ES-I3 (cell line): ENCODE results near the gene GCAT.
A peak's percentile ranks its signal among the peaks of the same experiment; 100 is the strongest.
"Not testable (repeated sequence)": the region's sequence is repeated elsewhere in the genome, so short reads cannot be mapped to it uniquely, and the experiment has no call there.

Experiments
- H3K36me3 ChIP-seq: 2 replicates; pipeline ENCODE4 v1.6.1; 2013; ENCODE audit warnings: mild to moderate bottlenecking, low read length, control low read depth, moderate library complexity; ENCODE audit not compliant: insufficient read depth
- H3K4me1 ChIP-seq: 2 replicates; pipeline ENCODE4 v1.6.1; 2013; ENCODE audit warnings: mild to moderate bottlenecking, control low read depth, low read length; ENCODE audit not compliant: insufficient read depth
- H3K9ac ChIP-seq: 2 replicates; pipeline ENCODE4 v1.6.1; 2013; ENCODE audit warnings: low read depth, mild to moderate bottlenecking, low read length, moderate library complexity
- H3K9me3 ChIP-seq: 2 replicates; pipeline ENCODE4 v1.6.1; 2013; ENCODE audit warnings: mild to moderate bottlenecking, low read length, moderate library complexity; ENCODE audit not compliant: control insufficient read depth, insufficient read depth

Gene GCAT

DNA sequence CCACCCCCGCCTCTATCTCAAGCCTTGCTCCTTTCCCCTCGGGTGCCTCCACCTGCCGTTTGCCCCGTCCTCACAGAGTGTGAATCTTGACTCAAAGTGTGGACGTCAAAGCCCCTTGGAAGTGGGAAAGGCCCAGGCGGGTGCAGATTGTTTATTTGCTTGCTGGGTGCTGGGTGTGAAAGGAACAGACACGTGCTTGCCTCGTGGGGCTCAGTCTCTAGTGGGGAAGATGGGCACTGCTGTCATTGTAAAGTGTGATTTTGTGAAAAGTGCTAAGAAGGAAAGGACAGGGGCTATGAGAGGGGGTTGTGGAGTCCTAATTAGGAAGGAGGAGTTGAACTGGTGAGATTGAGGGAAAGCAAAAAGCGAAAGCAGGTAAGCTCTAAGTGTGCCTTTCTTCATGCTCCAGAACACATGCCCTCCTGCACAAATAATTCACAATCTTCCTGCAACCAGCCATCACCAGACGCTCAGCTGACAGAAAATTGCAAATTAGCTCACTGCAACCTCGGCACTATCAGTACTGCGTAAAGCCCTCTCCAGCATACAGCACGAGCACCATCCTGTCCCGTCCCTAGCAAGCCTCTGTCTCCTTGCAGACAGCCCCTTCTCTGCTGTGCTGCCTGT is 9.7 kb upstream of the GCAT start:
- Histone ChIP-seq H3K4me1 (no peaks in the 10 kb centered on the region), H3K9ac (no peak overlapping the region), H3K9me3 (no peaks in the 10 kb centered on the region), H3K36me3 (no peaks in the 10 kb centered on the region)

DNA sequence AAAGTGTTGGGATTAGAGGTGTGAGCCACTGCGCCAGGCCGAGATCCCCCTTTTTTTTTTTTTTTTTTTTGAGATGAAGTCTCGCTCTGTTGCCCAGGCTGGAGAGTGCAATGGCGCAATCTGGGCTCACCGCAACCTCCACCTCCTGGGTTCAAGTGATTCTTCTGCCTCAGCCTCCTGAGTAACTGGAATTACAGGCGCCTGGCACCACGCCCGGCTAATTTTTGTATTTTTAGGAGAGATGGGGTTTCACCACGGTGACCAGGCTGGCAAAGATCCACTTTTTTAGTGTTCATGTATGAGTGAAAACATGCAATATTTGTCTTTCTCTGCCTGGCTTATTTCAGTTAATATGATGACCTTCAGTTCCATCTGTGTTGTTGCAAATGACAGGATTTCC is 7.8 kb upstream of the GCAT start:
- H3K36me3 ChIP-seq, H3K9ac ChIP-seq, H3K4me1 ChIP-seq: not testable (repeated sequence)

DNA sequence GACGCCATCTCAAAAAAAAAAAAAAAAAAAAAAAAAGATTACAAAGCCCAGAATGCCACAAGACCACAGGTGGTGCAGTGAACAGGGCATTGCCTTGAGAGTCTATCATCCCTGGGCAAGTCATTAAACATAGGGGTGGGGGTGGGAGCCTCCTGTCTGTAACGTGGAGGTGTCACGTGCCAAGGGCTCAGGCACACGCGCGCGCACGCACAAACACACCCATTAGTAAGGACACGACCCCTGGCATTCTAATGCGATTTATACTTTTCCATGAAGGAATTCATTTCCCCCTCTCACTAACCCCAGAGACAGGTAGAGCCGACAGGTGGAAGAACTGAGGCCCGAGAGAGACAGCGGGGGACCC is 5.8 kb upstream of the GCAT start:
- H3K4me1 ChIP-seq, result no peaks in the 10 kb centered on the region
- H3K9ac ChIP-seq, result peak overlapping the region; percentile 85; the same call in 1 of the 2 replicates
- H3K9me3 ChIP-seq, result no peaks in the 10 kb centered on the region
- no peaks in the 10 kb centered on the region for H3K36me3 ChIP-seq

More for the DNA sequence above, 7.8 kb upstream of the GCAT start:
- H3K9me3 ChIP-seq, result not testable (repeated sequence)

GRCh38 chr22:37802310-37803194 is 5.2 kb upstream of the GCAT start:
- Histone ChIP-seq H3K36me3 (no peaks in the 10 kb centered on the region), H3K4me1 (no peaks in the 10 kb centered on the region), H3K9ac (peak overlapping the region; percentile 85; the same call in 1 of the 2 replicates), H3K9me3 (no peaks in the 10 kb centered on the region)

DNA sequence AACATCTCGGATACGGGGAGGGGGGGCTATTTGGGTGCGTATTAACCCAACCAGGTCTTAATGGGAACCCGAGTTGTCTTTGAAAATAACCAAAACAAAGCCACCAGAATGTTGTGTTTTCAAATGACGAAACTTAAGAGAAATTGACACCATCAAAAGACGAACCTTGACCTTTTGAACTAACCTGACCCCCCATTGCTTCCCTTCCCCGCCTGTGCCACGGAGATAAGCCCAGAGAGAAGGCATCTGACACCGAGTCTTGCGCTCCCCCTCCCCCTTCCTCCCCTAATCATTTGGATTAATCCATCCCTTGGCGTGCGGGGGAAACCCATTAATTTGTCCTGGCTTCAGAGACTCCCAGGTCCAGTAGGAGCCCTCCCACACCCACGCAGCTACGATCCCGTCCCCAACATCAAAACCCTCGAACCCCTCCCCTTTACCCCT is 4.5 kb upstream of the GCAT start:
- Histone ChIP-seq H3K9ac (peak overlapping the region; percentile 85), H3K9me3 (no peaks in the 10 kb centered on the region), H3K4me1 (no peaks in the 10 kb centered on the region), H3K36me3 (no peaks in the 10 kb centered on the region)

DNA sequence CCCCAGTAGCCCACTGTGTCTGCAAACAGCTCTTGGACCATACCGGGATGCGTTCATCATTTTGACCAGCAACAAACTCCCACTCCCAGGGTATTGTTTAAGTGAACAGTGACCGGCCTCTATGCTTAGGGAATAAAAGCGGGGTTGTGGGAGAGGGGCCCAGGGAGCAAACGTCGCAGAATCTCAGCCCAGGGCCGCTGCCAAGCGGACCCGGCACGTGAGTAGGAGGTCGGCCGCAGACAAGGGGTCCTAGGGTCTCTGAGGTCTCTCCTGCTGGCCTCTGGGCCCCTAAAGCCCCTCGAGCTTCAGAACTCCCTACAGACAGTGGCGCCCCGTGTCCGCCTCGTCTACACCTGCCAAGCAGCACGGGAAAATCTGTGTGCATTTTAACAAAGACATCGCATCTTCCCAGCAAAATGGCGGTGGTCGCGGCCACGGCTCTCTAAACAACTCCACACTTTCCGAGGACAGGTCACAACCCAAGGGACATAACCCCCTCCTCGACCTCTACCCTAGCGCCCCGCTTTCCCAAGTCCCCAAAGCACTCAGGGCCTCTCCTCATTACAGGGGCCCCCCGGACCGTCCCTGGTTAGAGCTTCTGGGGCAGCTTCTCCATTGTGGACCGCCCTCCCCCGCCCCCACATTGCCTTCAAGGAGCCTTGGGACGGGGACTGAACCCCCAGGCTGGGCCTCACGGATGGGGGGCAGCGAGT is 3.9 kb upstream of the GCAT start:
- Histone ChIP-seq H3K9ac (peak overlapping the region; percentile 85), H3K9me3 (no peaks in the 10 kb centered on the region), H3K4me1 (no peaks in the 10 kb centered on the region), H3K36me3 (no peaks in the 10 kb centered on the region)

- Histone ChIP-seq H3K9me3 (no peaks in the 10 kb centered on the region), H3K36me3 (no peaks in the 10 kb centered on the region), H3K9ac (peak overlapping the region; percentile 85), H3K4me1 (no peaks in the 10 kb centered on the region)
Observed at GRCh38 chr22:37804352-37804880, 3.3 kb upstream of the GCAT start.

DNA sequence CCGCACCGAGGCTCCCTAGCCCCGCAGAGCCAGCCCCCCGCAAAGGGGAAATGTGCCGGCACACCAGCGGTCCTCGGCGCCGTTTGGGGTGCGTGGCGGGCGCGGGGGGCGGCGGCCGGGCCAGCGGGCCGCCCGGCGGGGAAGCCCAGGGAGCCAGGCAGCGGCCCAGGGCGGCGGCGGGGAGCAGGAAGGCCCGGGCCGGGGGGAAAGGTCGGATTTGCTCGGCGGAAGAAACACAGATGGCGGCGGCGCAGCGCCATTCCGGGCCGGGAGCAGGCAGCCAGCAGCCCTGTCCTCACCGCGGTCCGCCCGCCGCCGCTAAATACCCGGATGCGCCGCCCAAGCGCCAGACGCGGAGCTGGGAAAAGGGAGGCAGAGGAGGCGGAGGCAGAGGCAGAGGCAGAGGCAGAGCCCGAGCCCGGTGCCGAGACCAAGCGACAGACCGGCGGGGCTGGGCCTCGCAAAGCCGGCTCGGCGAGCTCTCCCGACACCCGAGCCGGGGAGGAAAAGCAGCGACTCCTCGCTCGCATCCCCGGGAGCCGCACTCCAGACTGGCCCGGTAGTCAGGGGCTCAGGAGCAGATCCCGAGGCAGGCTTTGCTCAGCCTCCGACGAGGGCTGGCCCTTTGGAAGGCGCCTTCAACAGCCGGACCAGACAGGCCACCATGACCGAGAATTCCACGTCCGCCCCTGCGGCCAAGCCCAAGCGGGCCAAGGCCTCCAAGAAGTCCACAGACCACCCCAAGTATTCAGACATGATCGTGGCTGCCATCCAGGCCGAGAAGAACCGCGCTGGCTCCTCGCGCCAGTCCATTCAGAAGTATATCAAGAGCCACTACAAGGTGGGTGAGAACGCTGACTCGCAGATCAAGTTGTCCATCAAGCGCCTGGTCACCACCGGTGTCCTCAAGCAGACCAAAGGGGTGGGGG is 2.6 kb upstream of the GCAT start:
- Histone ChIP-seq H3K9ac (peak overlapping the region; percentile 85), H3K9me3 (no peaks in the 10 kb centered on the region), H3K4me1 (no peaks in the 10 kb centered on the region), H3K36me3 (no peaks in the 10 kb centered on the region)

DNA sequence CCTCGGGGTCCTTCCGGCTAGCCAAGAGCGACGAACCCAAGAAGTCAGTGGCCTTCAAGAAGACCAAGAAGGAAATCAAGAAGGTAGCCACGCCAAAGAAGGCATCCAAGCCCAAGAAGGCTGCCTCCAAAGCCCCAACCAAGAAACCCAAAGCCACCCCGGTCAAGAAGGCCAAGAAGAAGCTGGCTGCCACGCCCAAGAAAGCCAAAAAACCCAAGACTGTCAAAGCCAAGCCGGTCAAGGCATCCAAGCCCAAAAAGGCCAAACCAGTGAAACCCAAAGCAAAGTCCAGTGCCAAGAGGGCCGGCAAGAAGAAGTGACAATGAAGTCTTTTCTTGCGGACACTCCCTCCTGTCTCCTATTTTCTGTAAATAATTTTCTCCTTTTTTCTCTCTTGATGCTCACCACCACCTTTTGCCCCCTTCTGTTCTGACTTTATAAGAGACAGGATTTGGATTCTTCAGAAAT is 1.9 kb upstream of the GCAT start:
- Histone ChIP-seq H3K9ac (peak overlapping the region; percentile 85), H3K9me3 (no peaks in the 10 kb centered on the region), H3K4me1 (no peaks in the 10 kb centered on the region), H3K36me3 (no peaks in the 10 kb centered on the region)

DNA sequence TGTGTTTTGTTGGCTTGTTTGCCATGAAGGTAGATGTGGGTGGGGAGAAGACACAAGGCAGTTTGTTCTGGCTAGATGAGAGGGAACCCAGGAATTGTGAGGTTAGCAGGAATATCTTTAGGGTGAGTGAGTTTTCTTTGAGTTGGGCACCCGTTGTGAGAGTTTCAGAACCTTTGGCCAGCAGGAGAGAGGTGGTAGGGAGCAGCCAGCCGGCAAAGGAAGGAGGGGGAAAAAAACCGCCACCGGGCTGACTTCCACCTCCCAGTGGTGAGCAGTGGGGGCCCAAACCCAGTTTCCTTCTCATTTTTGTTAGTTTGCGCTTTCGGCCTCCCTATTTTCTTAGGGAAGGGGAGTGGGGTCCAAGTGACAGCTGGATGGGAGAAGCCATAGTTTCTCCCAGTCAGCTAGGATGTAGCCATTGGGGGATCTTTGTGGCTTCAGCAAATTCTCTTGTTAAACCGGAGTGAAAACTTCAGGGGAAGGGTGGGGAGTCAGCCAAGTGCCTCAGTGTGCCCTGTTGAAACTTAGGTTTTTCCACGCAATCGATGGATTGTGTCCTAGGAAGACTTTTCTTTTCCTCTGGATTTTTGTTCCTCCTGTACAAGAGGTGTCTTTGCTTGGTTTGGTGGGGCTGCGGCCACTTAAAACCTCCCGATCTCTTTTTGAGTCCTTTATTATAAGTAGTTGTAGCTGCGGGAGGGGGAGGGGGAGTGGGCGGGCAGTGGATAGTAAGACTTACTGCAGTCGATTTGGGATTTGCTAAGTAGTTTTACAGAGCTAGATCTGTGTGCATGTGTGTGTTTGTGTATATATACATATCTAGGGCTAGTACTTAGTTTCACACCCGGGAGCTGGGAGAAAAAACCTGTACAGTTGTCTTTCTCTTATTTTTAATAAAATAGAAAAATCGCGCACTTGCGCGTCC is 1.1 kb upstream of the GCAT start:
- H3K36me3 ChIP-seq, result no peaks in the 10 kb centered on the region
- peak overlapping the region; percentile 85 for H3K9ac ChIP-seq
- no peaks in the 10 kb centered on the region for H3K9me3 ChIP-seq
- no peaks in the 10 kb centered on the region for H3K4me1 ChIP-seq

DNA sequence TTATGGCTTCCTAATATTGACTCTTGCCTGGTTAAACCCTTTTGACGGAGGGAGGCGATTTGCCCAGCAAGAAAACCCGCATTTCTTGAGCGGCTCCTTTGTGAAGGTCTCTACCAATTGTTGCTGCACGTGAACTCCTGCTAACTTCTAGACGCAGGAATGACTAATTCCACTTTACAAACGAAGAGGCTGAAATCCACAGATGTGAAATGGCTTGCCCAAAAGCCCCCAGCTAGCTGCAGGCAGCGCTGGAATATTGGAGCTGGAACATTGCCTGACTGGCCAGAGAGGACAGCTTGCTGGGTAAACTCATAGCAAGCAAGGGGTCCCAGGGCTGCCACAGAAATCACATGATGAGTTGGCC is 542 bp downstream of the GCAT start:
- H3K4me1 ChIP-seq, result no peaks in the 10 kb centered on the region
- peak overlapping the region; percentile 69 for H3K9ac ChIP-seq
- no peaks in the 10 kb centered on the region for H3K9me3 ChIP-seq
- H3K36me3 ChIP-seq, result no peaks in the 10 kb centered on the region

DNA sequence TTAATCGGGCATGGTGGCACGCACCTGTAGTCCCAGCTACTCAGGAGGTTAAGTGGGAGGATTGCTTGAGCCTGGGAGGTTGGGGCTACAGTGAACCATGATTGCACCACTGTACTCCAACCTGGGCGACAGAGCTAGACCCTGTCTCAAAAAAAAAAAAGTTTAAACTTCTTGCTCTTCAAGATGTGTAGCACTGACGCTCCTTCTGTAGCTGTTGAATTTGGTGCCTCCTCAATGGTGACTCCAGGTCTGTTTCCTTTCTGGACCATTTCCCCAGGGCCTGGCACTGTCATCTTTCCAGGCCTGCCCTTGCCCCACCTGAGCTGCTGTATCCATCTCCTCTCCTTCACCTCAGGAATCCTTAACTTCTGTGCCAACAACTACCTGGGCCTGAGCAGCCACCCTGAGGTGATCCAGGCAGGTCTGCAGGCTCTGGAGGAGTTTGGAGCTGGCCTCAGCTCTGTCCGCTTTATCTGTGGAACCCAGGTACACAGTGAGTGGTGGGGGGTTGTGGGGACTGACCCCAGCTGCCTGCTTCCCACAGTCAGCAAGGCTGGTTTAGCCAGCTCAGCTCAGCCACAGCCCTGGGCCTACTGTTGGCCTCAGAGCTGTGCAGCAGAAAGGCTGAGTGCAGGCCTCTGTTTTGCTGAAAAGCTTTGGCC is 2.1 kb downstream of the GCAT start:
- Histone ChIP-seq H3K4me1 (no peaks in the 10 kb centered on the region), H3K36me3 (no peaks in the 10 kb centered on the region), H3K9ac (no peak overlapping the region), H3K9me3 (no peaks in the 10 kb centered on the region)
